ENCODE measurements around the gene PASK.

DNA sequence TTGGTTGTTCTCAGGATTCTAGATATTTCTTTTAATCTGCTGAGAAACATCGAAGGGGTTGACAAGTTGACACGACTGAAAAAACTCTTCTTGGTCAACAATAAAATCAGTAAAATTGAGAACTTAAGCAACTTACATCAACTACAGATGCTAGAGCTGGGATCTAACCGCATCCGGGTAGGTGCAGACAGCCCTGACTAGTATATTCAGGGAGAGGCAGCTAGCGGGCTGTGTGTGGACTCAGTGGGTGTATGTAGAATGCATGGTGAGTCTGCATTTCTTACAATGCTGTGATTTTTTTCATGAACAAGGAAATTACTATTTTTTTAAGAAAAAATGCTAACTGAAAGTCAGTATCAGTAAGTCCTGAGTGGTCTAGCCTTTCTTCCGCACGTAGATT is 11.0 kb upstream of the PASK start:
- TF ChIP-seq EZH2 (IDR thresholded peaks at IDR 0.05; ENCODE audit: insufficient read depth, poor library complexity, severe bottlenecking) (no peak), EZH2phosphoT487 (IDR thresholded peaks at IDR 0.05; ENCODE audit: insufficient read depth, low read depth) (no peak)
